ENCODE data around the gene ADAMTS7. TPM values are rescaled to one million over a fixed set of nuclear protein-coding genes. Genes with fewer than 3 reads are reported as not detected.

Gene ADAMTS7
- total and polyA plus RNA-seq, 12 donors = 3.5 to 47.0 (median 17.9) TPM

- H3K4me3 ChIP-seq = peak overlapping the region; percentile 54 to 90 (median 80)
- peaks cover 0 to 40% (median 0%) of the 10 kb centered on the region in 7 donors for H3K27me3 ChIP-seq
- peak; percentile 6 to 26 (median 18) for ATAC-seq
- peak; percentile 25 to 45 for DNase-seq
- no peaks in the 10 kb centered on the region for H3K36me3 ChIP-seq
- TF ChIP-seq CTCF (IDR thresholded peaks at IDR 0.05) = peak in 1 of 9 donors; percentile 4
- 19 to 20% methylated on average over 24 of the region's 24 CpGs for WGBS, 2 donors
- H3K4me1 ChIP-seq = peaks cover 6 to 34% (median 22%) of the 10 kb centered on the region in 9 donors
- peak overlapping the region; percentile 1 to 91 (median 87) for H3K27ac ChIP-seq
- H3K9me3 ChIP-seq = peaks cover 0 to 11% (median 0%) of the 10 kb centered on the region in 11 donors
- intact Hi-C loops (cut with DNase I) = loop anchor here in 7 of 10 donors (2.0 to 10.0 kb wide), 8 partner anchors 47 to 61 kb away; partner anchors contain the start of gene MORF4L1 (in 3 of the 7)
Observed at GRCh38 chr15:78811825-78812183, 540 bp upstream of the ADAMTS7 start.

GRCh38 chr15:78810362-78811123, 721 bp downstream of the ADAMTS7 start:
- intact Hi-C loops (cut with DNase I) = loop anchor here in 7 of 10 donors (2.0 to 10.0 kb wide), 8 partner anchors 46 to 62 kb away; partner anchors contain the start of gene MORF4L1 (in 3 of the 7)
- ATAC-seq = peak; percentile 13 to 52 (median 36)
- Histone ChIP-seq H3K27ac (peak overlapping the region; percentile 29 to 91 (median 86)), H3K27me3 (peaks cover 0 to 40% (median 0%) of the 10 kb centered on the region in 7 donors), H3K4me1 (peaks cover 6 to 34% (median 22%) of the 10 kb centered on the region in 9 donors), H3K9me3 (peaks cover 0 to 11% (median 0%) of the 10 kb centered on the region in 11 donors), H3K36me3 (no peaks in the 10 kb centered on the region), H3K4me3 (peak overlapping the region; percentile 68 to 90 (median 80))
- peak in 2 of 9 donors; percentile 22 to 31 for TF ChIP-seq CTCF (IDR thresholded peaks at IDR 0.05)
- peak; percentile 69 to 83 for DNase-seq
- 0% methylated on average over 74 to 76 of the region's 76 CpGs for WGBS, 2 donors

GRCh38 chr15:78810003-78810361, 1.3 kb downstream of the ADAMTS7 start:
- intact Hi-C loops (cut with DNase I) = loop anchor here in 7 of 10 donors (2.0 to 10.0 kb wide), 8 partner anchors 45 to 63 kb away; partner anchors contain the start of gene MORF4L1 (in 3 of the 7)
- H3K4me1 ChIP-seq = peaks cover 6 to 34% (median 22%) of the 10 kb centered on the region in 9 donors
- DNase-seq = no peak
- WGBS, 2 donors = 25 to 27% methylated on average over 11 of the region's 11 CpGs
- H3K9me3 ChIP-seq = peaks cover 0 to 11% (median 0%) of the 10 kb centered on the region in 11 donors
- H3K36me3 ChIP-seq = no peaks in the 10 kb centered on the region
- ATAC-seq = peak in 3 of 8 donors; percentile 2 to 23 (median 5)
- no peak for TF ChIP-seq CTCF (IDR thresholded peaks at IDR 0.05)
- peak overlapping the region in 9 of 10 donors; percentile 78 to 91 (median 87) for H3K27ac ChIP-seq
- H3K4me3 ChIP-seq = peak overlapping the region; percentile 68 to 90 (median 80)
- H3K27me3 ChIP-seq = peaks cover 0 to 40% (median 0%) of the 10 kb centered on the region in 7 donors

GRCh38 chr15:78808550-78808949, 2.7 kb downstream of the ADAMTS7 start:
- DNase-seq (peak in 1 of 2 donors; percentile 69), ATAC-seq (peak; percentile 8 to 81 (median 63))
- Histone ChIP-seq H3K27me3 (peaks cover 0 to 40% (median 0%) of the 10 kb centered on the region in 7 donors), H3K36me3 (no peaks in the 10 kb centered on the region), H3K9me3 (peaks cover 0 to 11% (median 0%) of the 10 kb centered on the region in 11 donors), H3K27ac (peak overlapping the region in 7 of 10 donors; percentile 58 to 91 (median 87)), H3K4me3 (no peak overlapping the region), H3K4me1 (peaks cover 6 to 44% (median 26%) of the 10 kb centered on the region in 9 donors)
- peak; percentile 15 to 69 (median 54) for TF ChIP-seq CTCF (IDR thresholded peaks at IDR 0.05)
- intact Hi-C loops (cut with DNase I) = no loop called here
- 58 to 59% methylated on average over 2 of the region's 2 CpGs for WGBS, 2 donors
